HCT116 (cell line): ENCODE measurements around the gene CCDC80. TPM values are rescaled to one million over a fixed set of nuclear protein-coding genes. Genes with fewer than 3 reads are reported as not detected.

Experiments used
- ATAC-seq: fragments of 200-7000 bp; cut with Tn5 transposase; 2 replicates; pipeline ENCODE4 v1.9.1; 2020; ENCODE audit warnings: mild to moderate bottlenecking, moderate library complexity
- BruUV-seq: library from RNA; stranded (reverse); fragments of 400-500 nt; replicated peaks from 2 replicates; lab custom pipeline; 2021; lab: Mats Ljungman, UMichigan
- CTCF ChIA-PET: fragments of 300-600 bp; sonication (Branson Sonifier 250); formaldehyde crosslinking; loops from one replicate; lab custom pipeline; 2021; ENCODE audit warnings: antibody characterized with exemption; lab: Charles Lee
- POLR2A ChIA-PET: fragments of 300-600, 350-600 bp; sonication (Branson Sonifier 250); formaldehyde crosslinking; loops from one replicate; lab custom pipeline; 2021; ENCODE audit warnings: antibody characterized with exemption; lab: Charles Lee
- RAD21 ChIA-PET, 2 experiments: fragments of 300-600 bp; sonication (Branson Sonifier 250); formaldehyde crosslinking; loops; one replicate each; lab custom pipeline; 2023; ENCODE audit warnings: low total read pairs in 2 of 2; ENCODE audit not compliant: uncharacterized antibody in 2 of 2, unreplicated experiment in 2 of 2, low non-redundant PET in 1 of 2; lab: Charles Lee
- DNase-seq: peaks from one replicate; pipeline ENCODE4 v3.0.0-alpha.2; 2010; ENCODE audit warnings: low read depth, low spot score
- H2AFZ ChIP-seq: fragments of 200-600 bp; shearing (Covaris generic), sonication (generic); 2 replicates; pipeline ENCODE4 v1.6.1; 2017; ENCODE audit warnings: low read depth, mixed run types, mixed read lengths, antibody characterized with exemption, low read length; ENCODE audit not compliant: poor library complexity, severe bottlenecking
- H3K27ac ChIP-seq: 2 replicates; pipeline ENCODE4 v1.5.1; 2012; ENCODE audit warnings: low read depth, low read length
- H3K27me3 ChIP-seq: fragments of 200-600 bp; sonication (generic); 2 replicates; pipeline ENCODE4 v1.6.1; 2016; ENCODE audit warnings: mixed run types, low read length, mixed read lengths; ENCODE audit not compliant: insufficient read depth
- H3K36me3 ChIP-seq, 2 experiments: fragments of 200-500 bp in 1 of 2; fragments of 200-600 bp in 1 of 2; sonication (Bioruptor generic) in 1 of 2; sonication (generic) in 1 of 2; 2 replicates each; pipeline versions ENCODE4 v1.5.1 to v1.6.1; 2014 to 2016; ENCODE audit warnings: low read length in 2 of 2, inconsistent platforms in 1 of 2, mixed read lengths in 1 of 2, mixed run types in 1 of 2; ENCODE audit not compliant: insufficient read depth in 2 of 2, control insufficient read depth in 1 of 2
- H3K4me1 ChIP-seq, 2 experiments: fragments of 200-600 bp in 1 of 2; sonication (generic) in 1 of 2; 2 replicates each; pipeline versions ENCODE4 v1.5.1 to v1.6.1; 2012 to 2017; ENCODE audit warnings: low read length in 2 of 2, inconsistent platforms in 1 of 2, mild to moderate bottlenecking in 1 of 2, mixed read lengths in 1 of 2, mixed run types in 1 of 2, moderate library complexity in 1 of 2; ENCODE audit not compliant: insufficient read depth in 2 of 2, control insufficient read depth in 1 of 2
- H3K4me2 ChIP-seq: fragments of 200-600 bp; sonication (generic); 2 replicates; pipeline ENCODE4 v1.6.1; 2017; ENCODE audit warnings: mixed run types, low read length, mixed read lengths
- H3K4me3 ChIP-seq, 2 experiments: fragments of 200-600 bp in 1 of 2; sonication (generic) in 1 of 2; replicated peaks in 1 of 2; 2 replicates each; pipeline ENCODE4 v1.5.1; 2011 to 2016; ENCODE audit warnings: low read length in 2 of 2, control low read depth in 1 of 2, low read depth in 1 of 2, mild to moderate bottlenecking in 1 of 2, mixed read lengths in 1 of 2, mixed run types in 1 of 2
- H3K79me2 ChIP-seq: fragments of 200-600 bp; sonication (generic); 2 replicates; pipeline ENCODE4 v1.6.1; 2017; ENCODE audit warnings: mild to moderate bottlenecking, mixed run types, low read length, moderate library complexity, mixed read lengths; ENCODE audit not compliant: insufficient read depth
- H3K9ac ChIP-seq: fragments of 200-600 bp; sonication (generic); 2 replicates; pipeline ENCODE4 v1.6.1; 2016; ENCODE audit warnings: low read length, mixed read lengths
- H3K9me2 ChIP-seq: fragments of 200-600 bp; sonication (generic), shearing (Covaris generic); 2 replicates; pipeline ENCODE4 v1.6.1; 2017; ENCODE audit warnings: mixed run types, mild to moderate bottlenecking, moderate library complexity; ENCODE audit not compliant: insufficient read depth
- H3K9me3 ChIP-seq, 2 experiments: fragments of 200-500 bp in 1 of 2; fragments of 200-600 bp in 1 of 2; sonication (Bioruptor generic) in 1 of 2; sonication (generic) in 1 of 2; 2 replicates each; pipeline ENCODE4 v1.6.1; 2014 to 2017; ENCODE audit warnings: low read length in 2 of 2, mixed read lengths in 2 of 2, inconsistent platforms in 1 of 2, low read depth in 1 of 2, mild to moderate bottlenecking in 1 of 2, mixed run types in 1 of 2, moderate library complexity in 1 of 2; ENCODE audit not compliant: control insufficient read depth in 1 of 2, insufficient read depth in 1 of 2
- H4K20me1 ChIP-seq: fragments of 200-600 bp; sonication (generic), shearing (Covaris generic); 2 replicates; pipeline ENCODE4 v1.6.1; 2017; ENCODE audit warnings: mixed run types, mild to moderate bottlenecking, moderate library complexity; ENCODE audit not compliant: insufficient read depth
- CBX3 ChIP-seq: IDR thresholded peaks from 2 replicates; pipeline ENCODE4 v1.6.1; 2012; ENCODE audit warnings: low read depth
- CEBPB ChIP-seq: IDR thresholded peaks from 2 replicates; pipeline ENCODE4 v1.6.1; 2012; ENCODE audit warnings: low read depth
- EGR1 ChIP-seq: IDR thresholded peaks from 2 replicates; pipeline ENCODE4 v1.6.1; 2012; ENCODE audit warnings: low read depth
- EZH2 ChIP-seq: fragments of 200-600 bp; sonication (generic); IDR thresholded peaks from 2 replicates; pipeline ENCODE4 v1.6.1; 2017; ENCODE audit warnings: antibody characterized with exemption, mixed run types
- EZH2phosphoT487 ChIP-seq: fragments of 200-600 bp; IDR thresholded peaks from 2 replicates; pipeline ENCODE4 v1.6.1; 2018; ENCODE audit warnings: antibody characterized with exemption, borderline replicate concordance
- FOSL1 ChIP-seq: IDR thresholded peaks from 2 replicates; pipeline ENCODE4 v1.6.1; 2012; ENCODE audit warnings: low read depth
- JUND ChIP-seq: IDR thresholded peaks from 2 replicates; pipeline ENCODE4 v1.6.1; 2012
- POLR2A ChIP-seq: IDR thresholded peaks from 2 replicates; pipeline ENCODE4 v1.7.0; 2011; ENCODE audit warnings: borderline replicate concordance; ENCODE audit not compliant: insufficient read depth, insufficient read length; ENCODE audit errors: extremely low read depth
- RAD21 ChIP-seq: IDR thresholded peaks from 2 replicates; pipeline ENCODE4 v1.6.1; 2012; ENCODE audit warnings: low read depth, mild to moderate bottlenecking
- SP1 ChIP-seq: IDR thresholded peaks from 2 replicates; pipeline ENCODE4 v1.6.1; 2012; ENCODE audit warnings: low read depth
- YY1 ChIP-seq: IDR thresholded peaks from 2 replicates; pipeline ENCODE4 v1.6.1; 2011; ENCODE audit warnings: low read length, low read depth, moderate library complexity, mild to moderate bottlenecking; ENCODE audit not compliant: insufficient replicate concordance; ENCODE audit errors: extremely low read depth
- ZFX ChIP-seq: fragments of 450-650 bp; IDR thresholded peaks from 2 replicates; pipeline ENCODE4 v1.6.1; 2017
- intact Hi-C: fragments of 100-400 bp; cut with micrococcal nuclease; formaldehyde crosslinking; loops from 2 replicates; pipeline ENCODE4 v1.10.0; 2022
- total RNA-seq: library from RNA; stranded (reverse); gene quantifications from one replicate; pipeline ENCODE4 v1.2.1, GENCODE V29; 2021; ENCODE audit not compliant: unreplicated experiment
- TF ChIP-seq, protein P1 (sequence below): IDR thresholded peaks from 2 replicates; pipeline ENCODE4 v1.6.1; 2012; ENCODE audit warnings: low read depth
- TF ChIP-seq, protein P2 (sequence below): IDR thresholded peaks from 2 replicates; pipeline ENCODE4 v1.6.1; 2012
- TF ChIP-seq, protein P3 (sequence below), 3 experiments: fragments of 200-600 bp in 1 of 3; sonication (generic) in 1 of 3; IDR thresholded peaks in 2 of 3; conservative IDR thresholded peaks in 1 of 3; 2 replicates each; pipeline ENCODE4 v1.5.1; 2012 to 2017; ENCODE audit warnings: low read depth in 2 of 3, low read length in 2 of 3, antibody characterized with exemption in 1 of 3, borderline replicate concordance in 1 of 3, control low read depth in 1 of 3, mild to moderate bottlenecking in 1 of 3, mixed read lengths in 1 of 3, mixed run types in 1 of 3, moderate library complexity in 1 of 3; ENCODE audit not compliant: insufficient read depth in 1 of 3
- TF ChIP-seq, protein P4 (sequence below): IDR thresholded peaks from 2 replicates; pipeline ENCODE4 v1.6.1; 2012

Gene CCDC80
- total RNA-seq, 1 experiment from 2014 or later = 1.7 TPM

DNA sequence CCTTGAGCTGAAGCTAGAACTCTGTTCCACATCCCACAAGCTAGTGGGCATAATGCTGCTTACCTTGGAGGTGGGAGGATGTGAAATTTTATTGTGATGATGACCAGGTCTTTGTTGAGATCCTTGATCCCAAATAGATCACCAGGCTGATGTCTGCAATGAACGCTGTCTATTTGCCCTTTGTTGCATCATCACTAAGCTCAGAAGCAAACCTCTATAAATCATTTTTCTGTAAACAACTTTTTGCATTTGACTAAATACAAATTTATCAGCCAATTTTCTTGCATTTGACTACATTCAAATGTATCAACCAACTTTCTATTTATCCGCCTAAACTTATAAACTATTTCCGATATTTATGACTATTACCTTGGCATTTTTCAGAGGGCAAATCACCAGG lies 9.7 kb downstream of the CCDC80 start:
- Histone ChIP-seq H3K4me3 (no peak overlapping the region), H3K27ac (no peak overlapping the region), H4K20me1 (no peaks in the 10 kb centered on the region), H3K9me2 (no peaks in the 10 kb centered on the region), H3K9ac (no peak overlapping the region), H3K36me3 (no peaks in the 10 kb centered on the region), H3K79me2 (no peaks in the 10 kb centered on the region), H3K4me2 (no peak overlapping the region), H2AFZ (no peak overlapping the region), H3K4me1 (peaks cover 0 to 6% of the 10 kb centered on the region in 2 experiments; a peak in 2 of 4 replicates), H3K27me3 (no peaks in the 10 kb centered on the region), H3K9me3 (no peaks in the 10 kb centered on the region)
- 0 out of 2 replicates have a peak, but pooled peaks have one; percentile 11 for TF ChIP-seq CEBPB
- no peak for TF ChIP-seq JUND
- intact Hi-C loops = no loop called here
- RAD21 ChIA-PET = no interaction called here
- POLR2A ChIA-PET = no interaction called here
- no TSS peak for BruUV-seq
- CTCF ChIA-PET = interaction anchor here (1.8 kb wide), 1 partner anchor 11 kb away, joined by 4 read pairs; no protein-coding TSS in a partner anchor
- DNase-seq (no peak), ATAC-seq (no peak)

DNA sequence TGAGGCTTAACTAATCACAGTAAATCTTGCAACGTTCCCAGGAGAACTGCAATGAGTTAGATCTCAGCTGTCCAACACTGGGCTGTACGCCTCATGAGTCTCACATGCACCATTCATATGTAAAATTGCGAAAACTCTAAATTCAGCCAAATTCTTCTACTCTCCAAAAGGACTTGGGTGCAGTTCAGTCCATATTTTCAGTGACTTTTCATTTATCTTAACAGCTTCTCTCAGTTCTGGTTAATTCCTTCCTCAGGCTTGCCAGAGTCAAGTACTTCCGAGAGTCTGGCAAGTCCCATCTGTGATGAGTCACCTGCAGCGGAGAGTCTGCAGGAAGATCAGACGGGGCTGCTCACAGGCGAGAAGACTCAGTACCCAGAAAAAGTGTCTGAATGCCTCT lies 11.5 kb downstream of the CCDC80 start:
- H3K36me3 ChIP-seq = no peaks in the 10 kb centered on the region
- peak overlapping the region; percentile 64 for H3K4me2 ChIP-seq
- peak; percentile 86 for ATAC-seq
- no TSS peak for BruUV-seq
- ChIA-PET CTCF (no interaction called here), POLR2A (no interaction called here), RAD21 (no interaction called here)
- H3K9me3 ChIP-seq = no peaks in the 10 kb centered on the region
- H2AFZ ChIP-seq = peak overlapping the region; percentile 81
- peak; percentile 28 for DNase-seq
- intact Hi-C loops = no loop called here
- no peak overlapping the region for H3K9ac ChIP-seq
- no peak overlapping the region for H3K4me3 ChIP-seq
- H4K20me1 ChIP-seq = no peaks in the 10 kb centered on the region
- H3K4me1 ChIP-seq = peaks cover 0 to 6% of the 10 kb centered on the region in 2 experiments; a peak in 2 of 4 replicates
- no peaks in the 10 kb centered on the region for H3K27me3 ChIP-seq
- no peak overlapping the region for H3K27ac ChIP-seq
- no peaks in the 10 kb centered on the region for H3K9me2 ChIP-seq
- H3K79me2 ChIP-seq = no peaks in the 10 kb centered on the region
- no peak for TF ChIP-seq POLR2A
- 0 out of 2 replicates have a peak, but pooled peaks have one; percentile 28 for TF ChIP-seq CBX3
- no peak for TF ChIP-seq EGR1
- TF ChIP-seq, protein P1, sequence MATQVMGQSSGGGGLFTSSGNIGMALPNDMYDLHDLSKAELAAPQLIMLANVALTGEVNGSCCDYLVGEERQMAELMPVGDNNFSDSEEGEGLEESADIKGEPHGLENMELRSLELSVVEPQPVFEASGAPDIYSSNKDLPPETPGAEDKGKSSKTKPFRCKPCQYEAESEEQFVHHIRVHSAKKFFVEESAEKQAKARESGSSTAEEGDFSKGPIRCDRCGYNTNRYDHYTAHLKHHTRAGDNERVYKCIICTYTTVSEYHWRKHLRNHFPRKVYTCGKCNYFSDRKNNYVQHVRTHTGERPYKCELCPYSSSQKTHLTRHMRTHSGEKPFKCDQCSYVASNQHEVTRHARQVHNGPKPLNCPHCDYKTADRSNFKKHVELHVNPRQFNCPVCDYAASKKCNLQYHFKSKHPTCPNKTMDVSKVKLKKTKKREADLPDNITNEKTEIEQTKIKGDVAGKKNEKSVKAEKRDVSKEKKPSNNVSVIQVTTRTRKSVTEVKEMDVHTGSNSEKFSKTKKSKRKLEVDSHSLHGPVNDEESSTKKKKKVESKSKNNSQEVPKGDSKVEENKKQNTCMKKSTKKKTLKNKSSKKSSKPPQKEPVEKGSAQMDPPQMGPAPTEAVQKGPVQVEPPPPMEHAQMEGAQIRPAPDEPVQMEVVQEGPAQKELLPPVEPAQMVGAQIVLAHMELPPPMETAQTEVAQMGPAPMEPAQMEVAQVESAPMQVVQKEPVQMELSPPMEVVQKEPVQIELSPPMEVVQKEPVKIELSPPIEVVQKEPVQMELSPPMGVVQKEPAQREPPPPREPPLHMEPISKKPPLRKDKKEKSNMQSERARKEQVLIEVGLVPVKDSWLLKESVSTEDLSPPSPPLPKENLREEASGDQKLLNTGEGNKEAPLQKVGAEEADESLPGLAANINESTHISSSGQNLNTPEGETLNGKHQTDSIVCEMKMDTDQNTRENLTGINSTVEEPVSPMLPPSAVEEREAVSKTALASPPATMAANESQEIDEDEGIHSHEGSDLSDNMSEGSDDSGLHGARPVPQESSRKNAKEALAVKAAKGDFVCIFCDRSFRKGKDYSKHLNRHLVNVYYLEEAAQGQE = no peak
- TF ChIP-seq SP1 = no peak
- TF ChIP-seq FOSL1 = peak; percentile 58; the same call in 1 of the 2 replicates
- TF ChIP-seq EZH2phosphoT487 = no peak
- no peak for TF ChIP-seq RAD21
- TF ChIP-seq EZH2 = no peak
- TF ChIP-seq YY1 = no peak
- TF ChIP-seq, protein P2, sequence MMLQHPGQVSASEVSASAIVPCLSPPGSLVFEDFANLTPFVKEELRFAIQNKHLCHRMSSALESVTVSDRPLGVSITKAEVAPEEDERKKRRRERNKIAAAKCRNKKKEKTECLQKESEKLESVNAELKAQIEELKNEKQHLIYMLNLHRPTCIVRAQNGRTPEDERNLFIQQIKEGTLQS = 0 out of 2 replicates have a peak, but pooled peaks have one; percentile 17
- TF ChIP-seq ZFX = no peak
- TF ChIP-seq CEBPB = no peak
- TF ChIP-seq, protein P3, sequence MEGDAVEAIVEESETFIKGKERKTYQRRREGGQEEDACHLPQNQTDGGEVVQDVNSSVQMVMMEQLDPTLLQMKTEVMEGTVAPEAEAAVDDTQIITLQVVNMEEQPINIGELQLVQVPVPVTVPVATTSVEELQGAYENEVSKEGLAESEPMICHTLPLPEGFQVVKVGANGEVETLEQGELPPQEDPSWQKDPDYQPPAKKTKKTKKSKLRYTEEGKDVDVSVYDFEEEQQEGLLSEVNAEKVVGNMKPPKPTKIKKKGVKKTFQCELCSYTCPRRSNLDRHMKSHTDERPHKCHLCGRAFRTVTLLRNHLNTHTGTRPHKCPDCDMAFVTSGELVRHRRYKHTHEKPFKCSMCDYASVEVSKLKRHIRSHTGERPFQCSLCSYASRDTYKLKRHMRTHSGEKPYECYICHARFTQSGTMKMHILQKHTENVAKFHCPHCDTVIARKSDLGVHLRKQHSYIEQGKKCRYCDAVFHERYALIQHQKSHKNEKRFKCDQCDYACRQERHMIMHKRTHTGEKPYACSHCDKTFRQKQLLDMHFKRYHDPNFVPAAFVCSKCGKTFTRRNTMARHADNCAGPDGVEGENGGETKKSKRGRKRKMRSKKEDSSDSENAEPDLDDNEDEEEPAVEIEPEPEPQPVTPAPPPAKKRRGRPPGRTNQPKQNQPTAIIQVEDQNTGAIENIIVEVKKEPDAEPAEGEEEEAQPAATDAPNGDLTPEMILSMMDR (IDR thresholded peaks at IDR 0.05 in 2 of 3, conservative IDR thresholded peaks at IDR 0.05 in 1 of 3; ENCODE audit: borderline replicate concordance in 1 of 3, insufficient read depth in 1 of 3, low read depth in 2 of 3, low read length in 2 of 3) = no peak
- TF ChIP-seq JUND = peak; percentile 67
- TF ChIP-seq, protein P4, sequence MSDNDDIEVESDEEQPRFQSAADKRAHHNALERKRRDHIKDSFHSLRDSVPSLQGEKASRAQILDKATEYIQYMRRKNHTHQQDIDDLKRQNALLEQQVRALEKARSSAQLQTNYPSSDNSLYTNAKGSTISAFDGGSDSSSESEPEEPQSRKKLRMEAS = no peak
